Parathyroid adenoma (tissue), 2 donors: Measurements from ENCODE around the gene TUBA1C.
A peak's percentile ranks its signal among the peaks of the same experiment; 100 is the strongest.
"Not testable (repeated sequence)": the region's sequence is repeated elsewhere in the genome, so short reads cannot be mapped to it uniquely, and the experiment has no call there.

ENCODE experiments used
- H2AFZ ChIP-seq: fragments of 300-600 bp; sonication (generic); one replicate; pipeline ENCODE4 v1.7.0; 2017; ENCODE audit warnings: antibody characterized with exemption, mild to moderate bottlenecking
- H3K27ac ChIP-seq: fragments of 300-600 bp; sonication (generic); one replicate; pipeline ENCODE4 v1.7.0; 2017
- H3K27me3 ChIP-seq: fragments of 300-600 bp; sonication (generic); one replicate; pipeline ENCODE4 v1.7.0; 2017; ENCODE audit warnings: low read length; ENCODE audit not compliant: control insufficient read depth, insufficient read depth
- H3K36me3 ChIP-seq: fragments of 300-600 bp; sonication (generic); one replicate; pipeline ENCODE4 v1.7.0; 2017; ENCODE audit warnings: low read length; ENCODE audit not compliant: control insufficient read depth, insufficient read depth
- H3K4me1 ChIP-seq: fragments of 300-600 bp; sonication (generic); one replicate; pipeline ENCODE4 v1.7.0; 2017; ENCODE audit warnings: control low read depth
- H3K4me2 ChIP-seq: fragments of 300-600 bp; sonication (generic); one replicate; pipeline ENCODE4 v1.7.0; 2017; ENCODE audit warnings: low read length
- H3K4me3 ChIP-seq: fragments of 300-600 bp; sonication (generic); one replicate; pipeline ENCODE4 v1.7.0; 2017; ENCODE audit warnings: low read depth, low read length
- H3K79me2 ChIP-seq: fragments of 300-600 bp; sonication (generic); one replicate; pipeline ENCODE4 v1.7.0; 2017; ENCODE audit warnings: control low read depth
- H3K9ac ChIP-seq: fragments of 300-600 bp; sonication (generic); one replicate; pipeline ENCODE4 v1.7.0; 2017; ENCODE audit warnings: mild to moderate bottlenecking
- H3K9me3 ChIP-seq: fragments of 300-600 bp; sonication (generic); one replicate; pipeline ENCODE4 v1.7.0; 2017; ENCODE audit warnings: low read length; ENCODE audit not compliant: control insufficient read depth
- CTCF ChIP-seq: fragments of 300-600 bp; sonication (generic); IDR thresholded peaks from one replicate; pipeline ENCODE4 v1.7.0; 2017; ENCODE audit warnings: antibody characterized with exemption, mild to moderate bottlenecking
- donor health status: primary hyperparathyroidism.

TUBA1C gene

GRCh38 chr12:49260166-49260565 is 4.7 kb upstream of the TUBA1C start:
- no peaks in the 10 kb centered on the region for H3K27me3 ChIP-seq
- no peaks in the 10 kb centered on the region for H3K79me2 ChIP-seq
- H3K4me1 ChIP-seq = no peaks in the 10 kb centered on the region
- no peak overlapping the region for H2AFZ ChIP-seq
- TF ChIP-seq CTCF = no peak
- no peak overlapping the region for H3K4me3 ChIP-seq
- no peak overlapping the region for H3K4me2 ChIP-seq
- H3K27ac ChIP-seq = no peak overlapping the region
- H3K36me3 ChIP-seq = no peaks in the 10 kb centered on the region
- no peak overlapping the region for H3K9ac ChIP-seq
- no peaks in the 10 kb centered on the region for H3K9me3 ChIP-seq

GRCh38 chr12:49260571-49261363 is 4.1 kb upstream of the TUBA1C start:
- Histone ChIP-seq H3K36me3 (no peaks in the 10 kb centered on the region), H3K4me1 (no peaks in the 10 kb centered on the region), H3K9me3 (no peaks in the 10 kb centered on the region), H3K27ac (no peak overlapping the region), H3K4me2 (no peak overlapping the region), H2AFZ (no peak overlapping the region), H3K27me3 (no peaks in the 10 kb centered on the region), H3K4me3 (no peak overlapping the region), H3K79me2 (no peaks in the 10 kb centered on the region), H3K9ac (no peak overlapping the region)
- TF ChIP-seq CTCF = no peak

GRCh38 chr12:49261721-49262120 is 3.2 kb upstream of the TUBA1C start:
- H3K27ac ChIP-seq = no peak overlapping the region
- no peak for TF ChIP-seq CTCF
- no peaks in the 10 kb centered on the region for H3K4me1 ChIP-seq
- no peak overlapping the region for H3K9ac ChIP-seq
- H3K9me3 ChIP-seq = no peaks in the 10 kb centered on the region
- H3K36me3 ChIP-seq = no peaks in the 10 kb centered on the region
- no peak overlapping the region for H2AFZ ChIP-seq
- H3K79me2 ChIP-seq = no peaks in the 10 kb centered on the region
- no peaks in the 10 kb centered on the region for H3K27me3 ChIP-seq
- H3K4me2 ChIP-seq = no peak overlapping the region
- H3K4me3 ChIP-seq = no peak overlapping the region

- no peaks in the 10 kb centered on the region for H3K79me2 ChIP-seq
- TF ChIP-seq CTCF = no peak
- H3K4me3 ChIP-seq = no peak overlapping the region
- H3K9me3 ChIP-seq = no peaks in the 10 kb centered on the region
- H3K27me3 ChIP-seq = no peaks in the 10 kb centered on the region
- no peak overlapping the region for H3K9ac ChIP-seq
- no peaks in the 10 kb centered on the region for H3K36me3 ChIP-seq
- no peak overlapping the region for H3K4me2 ChIP-seq
- H3K4me1 ChIP-seq = peaks cover 1% of the 10 kb centered on the region
- no peak overlapping the region for H3K27ac ChIP-seq
- no peak overlapping the region for H2AFZ ChIP-seq
These were observed 1.5 kb upstream of the TUBA1C start for GRCh38 chr12:49263400-49263763.

GRCh38 chr12:49264466-49264872 is 413 bp upstream of the TUBA1C start:
- Histone ChIP-seq H3K4me1 (peaks cover 7% of the 10 kb centered on the region), H3K9me3 (no peaks in the 10 kb centered on the region), H3K4me2 (peak overlapping the region; percentile 79), H3K9ac (no peak overlapping the region), H3K79me2 (no peaks in the 10 kb centered on the region), H3K27ac (no peak overlapping the region), H3K27me3 (no peaks in the 10 kb centered on the region), H3K36me3 (no peaks in the 10 kb centered on the region), H3K4me3 (peak overlapping the region; percentile 81), H2AFZ (peak overlapping the region; percentile 92)
- TF ChIP-seq CTCF = no peak

GRCh38 chr12:49269191-49269590 is 4.3 kb downstream of the TUBA1C start:
- H3K4me3 ChIP-seq, H3K79me2 ChIP-seq, H3K4me2 ChIP-seq, H3K27ac ChIP-seq, H3K36me3 ChIP-seq, H3K9me3 ChIP-seq, H3K27me3 ChIP-seq, H3K9ac ChIP-seq, H2AFZ ChIP-seq, H3K4me1 ChIP-seq: not testable (repeated sequence)
